ENCODE measurements around the gene GIT1. TPM values are rescaled to one million over a fixed set of nuclear protein-coding genes. Genes with fewer than 3 reads are reported as not detected.
A peak's percentile ranks its signal among the peaks of the same experiment; 100 is the strongest.

GIT1 gene
- polyA plus RNA-seq, 1 donor from 2014 or later = 20.5 TPM

DNA sequence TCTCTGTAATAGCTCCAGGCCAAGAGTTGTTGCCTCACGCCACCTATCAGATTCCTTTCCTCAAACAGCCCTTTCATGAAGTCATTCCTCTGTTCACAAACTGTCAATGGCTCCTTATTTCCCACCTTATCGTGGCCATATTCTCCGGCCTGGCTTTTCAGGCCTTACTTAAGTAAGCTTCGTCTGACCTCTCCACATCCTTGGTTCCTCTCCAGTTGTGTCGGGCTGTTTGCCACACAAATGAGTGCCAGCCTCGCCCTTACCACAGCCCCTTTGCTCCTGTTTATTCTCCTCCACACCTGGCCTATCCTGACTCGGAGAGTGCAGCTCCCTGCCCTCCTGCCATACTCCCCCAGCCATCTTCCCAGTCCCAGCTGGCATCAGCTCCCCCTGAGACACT, 18.9 kb downstream of the GIT1 start:
- Histone ChIP-seq H4K20me1 (ENCODE audit: insufficient read depth) (no peaks in the 10 kb centered on the region), H3K27ac (ENCODE audit: low read length) (no peak overlapping the region)

GRCh38 chr17:29569245-29569950, 20.1 kb downstream of the GIT1 start:
- H3K9me2 ChIP-seq (ENCODE audit: insufficient read depth, low read length) = no peaks in the 10 kb centered on the region
- no peaks in the 10 kb centered on the region for H4K20me1 ChIP-seq (ENCODE audit: insufficient read depth)
- H3F3A ChIP-seq (ENCODE audit: insufficient read depth, low read length, poor library complexity, severe bottlenecking) = no peaks in the 10 kb centered on the region
- no peaks in the 10 kb centered on the region for H3K79me2 ChIP-seq (replicated peaks; ENCODE audit: insufficient read depth, low read length)
- H3K9ac ChIP-seq (ENCODE audit: low read length) = peak overlapping the region; percentile 51
- H3K9me3 ChIP-seq (ENCODE audit: low read length) = no peaks in the 10 kb centered on the region
- no peak overlapping the region for H2AFZ ChIP-seq (ENCODE audit: low read depth, low read length)
- H3K27me3 ChIP-seq (ENCODE audit: insufficient read depth, low read depth, low read length) = peaks cover 38% of the 10 kb centered on the region
- H3K4me3 ChIP-seq (ENCODE audit: low read length) = peak overlapping the region; percentile 84
- H3K36me3 ChIP-seq (ENCODE audit: insufficient read depth, low read length) = no peaks in the 10 kb centered on the region
- no peak overlapping the region for H3K4me2 ChIP-seq (ENCODE audit: low read length)
- no peak overlapping the region for H3K27ac ChIP-seq (ENCODE audit: low read length)
- TF ChIP-seq, protein P1, sequence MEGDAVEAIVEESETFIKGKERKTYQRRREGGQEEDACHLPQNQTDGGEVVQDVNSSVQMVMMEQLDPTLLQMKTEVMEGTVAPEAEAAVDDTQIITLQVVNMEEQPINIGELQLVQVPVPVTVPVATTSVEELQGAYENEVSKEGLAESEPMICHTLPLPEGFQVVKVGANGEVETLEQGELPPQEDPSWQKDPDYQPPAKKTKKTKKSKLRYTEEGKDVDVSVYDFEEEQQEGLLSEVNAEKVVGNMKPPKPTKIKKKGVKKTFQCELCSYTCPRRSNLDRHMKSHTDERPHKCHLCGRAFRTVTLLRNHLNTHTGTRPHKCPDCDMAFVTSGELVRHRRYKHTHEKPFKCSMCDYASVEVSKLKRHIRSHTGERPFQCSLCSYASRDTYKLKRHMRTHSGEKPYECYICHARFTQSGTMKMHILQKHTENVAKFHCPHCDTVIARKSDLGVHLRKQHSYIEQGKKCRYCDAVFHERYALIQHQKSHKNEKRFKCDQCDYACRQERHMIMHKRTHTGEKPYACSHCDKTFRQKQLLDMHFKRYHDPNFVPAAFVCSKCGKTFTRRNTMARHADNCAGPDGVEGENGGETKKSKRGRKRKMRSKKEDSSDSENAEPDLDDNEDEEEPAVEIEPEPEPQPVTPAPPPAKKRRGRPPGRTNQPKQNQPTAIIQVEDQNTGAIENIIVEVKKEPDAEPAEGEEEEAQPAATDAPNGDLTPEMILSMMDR (IDR thresholded peaks at IDR 0.05; ENCODE audit: poor library complexity, severe bottlenecking) = no peak
- no peak for TF ChIP-seq POLR2AphosphoS5 (IDR thresholded peaks at IDR 0.05)
- TF ChIP-seq EZH2 (IDR thresholded peaks at IDR 0.05; ENCODE audit: borderline replicate concordance, insufficient read depth, low read length, poor library complexity, severe bottlenecking) = no peak
- TF ChIP-seq SMC3 (conservative IDR thresholded peaks at IDR 0.05; ENCODE audit: poor library complexity) = no peak
- TF ChIP-seq RAD21 (conservative IDR thresholded peaks at IDR 0.05) = no peak
- no peak for TF ChIP-seq MXI1 (conservative IDR thresholded peaks at IDR 0.05; ENCODE audit: poor library complexity, severe bottlenecking)
- TF ChIP-seq EP300 (conservative IDR thresholded peaks at IDR 0.05; ENCODE audit: poor library complexity, severe bottlenecking) = no peak

More for the DNA sequence above, 18.9 kb downstream of the GIT1 start:
- H3F3A ChIP-seq (ENCODE audit: insufficient read depth, low read length, poor library complexity, severe bottlenecking) = no peaks in the 10 kb centered on the region
- no peak overlapping the region for H3K4me2 ChIP-seq (ENCODE audit: low read length)
- no peaks in the 10 kb centered on the region for H3K9me2 ChIP-seq (ENCODE audit: insufficient read depth, low read length)
- H3K9me3 ChIP-seq (ENCODE audit: low read length) = no peaks in the 10 kb centered on the region
- H3K79me2 ChIP-seq (replicated peaks; ENCODE audit: insufficient read depth, low read length) = no peaks in the 10 kb centered on the region
- TF ChIP-seq, protein P1 (IDR thresholded peaks at IDR 0.05; ENCODE audit: poor library complexity, severe bottlenecking) = no peak
- TF ChIP-seq EP300 (conservative IDR thresholded peaks at IDR 0.05; ENCODE audit: poor library complexity, severe bottlenecking) = no peak
- no peak for TF ChIP-seq MXI1 (conservative IDR thresholded peaks at IDR 0.05; ENCODE audit: poor library complexity, severe bottlenecking)
- no peak for TF ChIP-seq POLR2AphosphoS5 (IDR thresholded peaks at IDR 0.05)
- no peak for TF ChIP-seq REST (IDR thresholded peaks at IDR 0.05; ENCODE audit: borderline replicate concordance)
- TF ChIP-seq RAD21 (conservative IDR thresholded peaks at IDR 0.05) = no peak
- no peak for TF ChIP-seq EZH2 (IDR thresholded peaks at IDR 0.05; ENCODE audit: borderline replicate concordance, insufficient read depth, low read length, poor library complexity, severe bottlenecking)
- TF ChIP-seq SMC3 (conservative IDR thresholded peaks at IDR 0.05; ENCODE audit: poor library complexity) = no peak
- no peak for TF ChIP-seq TAF1 (IDR thresholded peaks at IDR 0.05; ENCODE audit: low read depth)
- no peak overlapping the region for H3K9ac ChIP-seq (ENCODE audit: low read length)
- H3K4me3 ChIP-seq (ENCODE audit: low read length) = no peak overlapping the region
- H3K36me3 ChIP-seq (ENCODE audit: insufficient read depth, low read length) = no peaks in the 10 kb centered on the region
- no peak overlapping the region for H2AFZ ChIP-seq (ENCODE audit: low read depth, low read length)
- peaks cover 27% of the 10 kb centered on the region for H3K27me3 ChIP-seq (ENCODE audit: insufficient read depth, low read depth, low read length)

Data from neural cell (in vitro differentiated cells).